OCI-LY3 (cell line): ENCODE results near the gene VIPR2.
"Not testable (repeated sequence)": the region's sequence is repeated elsewhere in the genome, so short reads cannot be mapped to it uniquely, and the experiment has no call there.

ENCODE experiments used
- CTCF ChIP-seq: fragments of 200-600, 300-600 bp; sonication (generic); IDR thresholded peaks from 2 replicates; pipeline ENCODE4 v1.5.1; 2014; ENCODE audit warnings: antibody characterized with exemption, low read length, low read depth
- EZH2phosphoT487 ChIP-seq: fragments of 200-600 bp; shearing (Covaris generic); IDR thresholded peaks from 2 replicates; pipeline ENCODE4 v1.6.1; 2018; ENCODE audit warnings: antibody characterized with exemption, mixed run types, low read depth

- TF ChIP-seq CTCF, EZH2phosphoT487: not testable (repeated sequence)
These were observed 160.7 kb downstream of the VIPR2 start for GRCh38 chr7:158984007-158984406.
